Mesothelial cell of epicardium (in vitro differentiated cells): ENCODE results near the gene CUX1. TPM values are rescaled to one million over a fixed set of nuclear protein-coding genes. Genes with fewer than 3 reads are reported as not detected.
A peak's percentile ranks its signal among the peaks of the same experiment; 100 is the strongest.
"Not testable (repeated sequence)": the region's sequence is repeated elsewhere in the genome, so short reads cannot be mapped to it uniquely, and the experiment has no call there.

ENCODE experiments used
- DNase-seq, 2 experiments: peaks; one replicate each; pipeline ENCODE4 v3.0.0; 2021; ENCODE audit warnings: low spot score in 2 of 2; ENCODE audit not compliant: unreplicated experiment in 2 of 2
- H3K27ac Mint-ChIP-seq: 2 replicates; pipeline ENCODE4 v1.8.0; 2021; ENCODE audit warnings: mixed read lengths
- H3K27me3 Mint-ChIP-seq: 2 replicates; pipeline ENCODE4 v1.8.0; 2021; ENCODE audit warnings: low read depth, mixed read lengths
- H3K36me3 Mint-ChIP-seq: 2 replicates; pipeline ENCODE4 v1.8.0; 2021; ENCODE audit warnings: mixed read lengths
- H3K4me1 Mint-ChIP-seq: 2 replicates; pipeline ENCODE4 v1.8.0; 2021; ENCODE audit warnings: mixed read lengths
- H3K4me3 Mint-ChIP-seq: 2 replicates; pipeline ENCODE4 v1.8.0; 2021; ENCODE audit warnings: mild to moderate bottlenecking, moderate library complexity, mixed read lengths
- H3K9me3 Mint-ChIP-seq: 2 replicates; pipeline ENCODE4 v1.8.0; 2021; ENCODE audit warnings: mixed read lengths
- total RNA-seq: library from RNA; stranded (reverse); gene quantifications from 3 replicates; pipeline ENCODE4 v1.2.1, GENCODE V29; 2021
- TF ChIP-seq, protein P1 (sequence below): fragments of 200-600 bp; sonication (generic); IDR thresholded peaks from one replicate; pipeline ENCODE4 v1.5.0; 2021; ENCODE audit warnings: antibody characterized with exemption; ENCODE audit not compliant: unreplicated experiment

The CUX1 gene
- total RNA-seq, 1 donor from 2014 or later: 158 TPM

- Mint-ChIP-seq H3K27ac (no peak overlapping the region), H3K4me1 (peaks cover 6% of the 10 kb centered on the region), H3K27me3 (no peaks in the 10 kb centered on the region), H3K9me3 (no peaks in the 10 kb centered on the region), H3K36me3 (peaks cover 28% of the 10 kb centered on the region), H3K4me3 (no peak overlapping the region)
- no peak for DNase-seq
- TF ChIP-seq, protein P1, sequence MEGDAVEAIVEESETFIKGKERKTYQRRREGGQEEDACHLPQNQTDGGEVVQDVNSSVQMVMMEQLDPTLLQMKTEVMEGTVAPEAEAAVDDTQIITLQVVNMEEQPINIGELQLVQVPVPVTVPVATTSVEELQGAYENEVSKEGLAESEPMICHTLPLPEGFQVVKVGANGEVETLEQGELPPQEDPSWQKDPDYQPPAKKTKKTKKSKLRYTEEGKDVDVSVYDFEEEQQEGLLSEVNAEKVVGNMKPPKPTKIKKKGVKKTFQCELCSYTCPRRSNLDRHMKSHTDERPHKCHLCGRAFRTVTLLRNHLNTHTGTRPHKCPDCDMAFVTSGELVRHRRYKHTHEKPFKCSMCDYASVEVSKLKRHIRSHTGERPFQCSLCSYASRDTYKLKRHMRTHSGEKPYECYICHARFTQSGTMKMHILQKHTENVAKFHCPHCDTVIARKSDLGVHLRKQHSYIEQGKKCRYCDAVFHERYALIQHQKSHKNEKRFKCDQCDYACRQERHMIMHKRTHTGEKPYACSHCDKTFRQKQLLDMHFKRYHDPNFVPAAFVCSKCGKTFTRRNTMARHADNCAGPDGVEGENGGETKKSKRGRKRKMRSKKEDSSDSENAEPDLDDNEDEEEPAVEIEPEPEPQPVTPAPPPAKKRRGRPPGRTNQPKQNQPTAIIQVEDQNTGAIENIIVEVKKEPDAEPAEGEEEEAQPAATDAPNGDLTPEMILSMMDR: no peak
These were observed 312.4 kb downstream of the CUX1 start for GRCh38 chr7:102129636-102130370.

- TF ChIP-seq, protein P1: no peak
- DNase-seq: no peak
- Mint-ChIP-seq H3K4me3 (no peak overlapping the region), H3K27ac (peak overlapping the region; percentile 19), H3K9me3 (no peaks in the 10 kb centered on the region), H3K36me3 (peaks cover 28% of the 10 kb centered on the region), H3K4me1 (peaks cover 6% of the 10 kb centered on the region), H3K27me3 (no peaks in the 10 kb centered on the region)
These were observed 314.9 kb downstream of the CUX1 start for GRCh38 chr7:102132209-102132752.

DNA sequence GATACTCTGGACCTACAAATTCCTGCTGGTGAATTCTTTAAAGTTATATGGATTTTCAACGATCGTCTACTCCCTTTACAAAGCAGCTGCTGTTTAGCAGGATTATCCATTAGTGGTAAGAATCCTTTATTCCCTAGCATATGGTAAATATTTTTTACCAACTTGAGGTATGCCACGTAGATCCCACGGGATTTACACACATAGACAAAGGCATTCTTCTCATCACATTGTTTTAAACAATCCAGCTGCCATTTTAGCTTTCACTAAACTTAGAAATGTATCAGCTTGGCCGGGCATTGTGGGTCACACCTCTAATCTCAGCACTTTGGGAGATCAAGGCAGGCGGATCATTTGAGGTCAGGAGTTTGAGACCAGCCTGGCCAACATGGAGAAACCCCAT lies 321.2 kb downstream of the CUX1 start:
- TF ChIP-seq, protein P1: no peak
- no peaks in the 10 kb centered on the region for H3K9me3 Mint-ChIP-seq
- peaks cover 31% of the 10 kb centered on the region for H3K36me3 Mint-ChIP-seq
- H3K27ac Mint-ChIP-seq: no peak overlapping the region
- no peak for DNase-seq
- no peak overlapping the region for H3K4me3 Mint-ChIP-seq
- no peaks in the 10 kb centered on the region for H3K27me3 Mint-ChIP-seq
- H3K4me1 Mint-ChIP-seq: peaks cover 2% of the 10 kb centered on the region

GRCh38 chr7:102140952-102141370 lies 323.5 kb downstream of the CUX1 start:
- Mint-ChIP-seq H3K9me3 (no peaks in the 10 kb centered on the region), H3K4me3 (no peak overlapping the region), H3K4me1 (no peaks in the 10 kb centered on the region), H3K36me3 (peaks cover 36% of the 10 kb centered on the region), H3K27ac (no peak overlapping the region), H3K27me3 (no peaks in the 10 kb centered on the region)
- TF ChIP-seq, protein P1: no peak
- no peak for DNase-seq

GRCh38 chr7:102142433-102142832 lies 325.0 kb downstream of the CUX1 start:
- not testable (repeated sequence) for H3K27ac Mint-ChIP-seq, H3K27me3 Mint-ChIP-seq, DNase-seq, H3K9me3 Mint-ChIP-seq, H3K4me3 Mint-ChIP-seq, H3K4me1 Mint-ChIP-seq
- H3K36me3 Mint-ChIP-seq: peaks cover 42% of the 10 kb centered on the region

DNA sequence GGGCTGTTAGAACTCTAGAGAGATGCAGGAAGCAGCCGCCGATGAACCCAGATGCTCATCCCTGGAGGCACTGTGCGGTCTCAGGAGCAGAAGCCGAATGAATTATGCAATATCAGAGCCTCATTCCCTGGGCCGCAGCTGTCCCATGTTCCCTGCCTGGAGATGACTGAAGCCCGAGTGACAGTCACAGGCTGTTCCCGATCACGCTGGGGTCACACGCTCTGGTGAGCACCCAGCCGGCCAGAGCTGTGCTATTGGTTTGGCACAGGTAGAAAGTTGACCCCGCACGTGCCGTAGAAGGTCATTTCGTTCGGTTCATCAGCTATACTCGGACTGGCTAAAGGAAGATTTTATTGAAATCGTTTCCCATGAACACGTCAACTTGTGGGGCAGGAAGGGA lies 328.7 kb downstream of the CUX1 start:
- Mint-ChIP-seq H3K4me3 (no peak overlapping the region), H3K4me1 (peaks cover 7% of the 10 kb centered on the region), H3K36me3 (peaks cover 36% of the 10 kb centered on the region), H3K27ac (no peak overlapping the region), H3K27me3 (no peaks in the 10 kb centered on the region), H3K9me3 (no peaks in the 10 kb centered on the region)
- TF ChIP-seq, protein P1: no peak
- no peak for DNase-seq
